Epithelial cell of esophagus (primary cell): Measurements from ENCODE around the gene SRSF4.

ENCODE experiments used
- DNase-seq: peaks from one replicate; pipeline ENCODE4 v3.0.0; 2010; ENCODE audit warnings: low read depth
- H3K4me3 ChIP-seq: 2 replicates; pipeline ENCODE4 v1.5.1; 2011; ENCODE audit warnings: mild to moderate bottlenecking, low read length, control low read depth
- CTCF ChIP-seq: IDR thresholded peaks from 2 replicates; pipeline ENCODE4 v1.5.1; 2011; ENCODE audit warnings: low read depth, mild to moderate bottlenecking, low read length, control low read depth, inconsistent platforms; ENCODE audit not compliant: insufficient read depth; ENCODE audit errors: missing control alignments

Gene SRSF4

GRCh38 chr1:29167904-29168303, 13.8 kb downstream of the SRSF4 start:
- no peak overlapping the region for H3K4me3 ChIP-seq
- DNase-seq: no peak
- no peak for TF ChIP-seq CTCF

GRCh38 chr1:29166291-29166878, 15.3 kb downstream of the SRSF4 start:
- no peak for TF ChIP-seq CTCF

GRCh38 chr1:29164588-29164987, 17.1 kb downstream of the SRSF4 start:
- DNase-seq: no peak
- TF ChIP-seq CTCF: no peak
- no peak overlapping the region for H3K4me3 ChIP-seq

More at GRCh38 chr1:29166291-29166878, 15.3 kb downstream of the SRSF4 start:
- H3K4me3 ChIP-seq: no peak overlapping the region
- no peak for DNase-seq

DNA sequence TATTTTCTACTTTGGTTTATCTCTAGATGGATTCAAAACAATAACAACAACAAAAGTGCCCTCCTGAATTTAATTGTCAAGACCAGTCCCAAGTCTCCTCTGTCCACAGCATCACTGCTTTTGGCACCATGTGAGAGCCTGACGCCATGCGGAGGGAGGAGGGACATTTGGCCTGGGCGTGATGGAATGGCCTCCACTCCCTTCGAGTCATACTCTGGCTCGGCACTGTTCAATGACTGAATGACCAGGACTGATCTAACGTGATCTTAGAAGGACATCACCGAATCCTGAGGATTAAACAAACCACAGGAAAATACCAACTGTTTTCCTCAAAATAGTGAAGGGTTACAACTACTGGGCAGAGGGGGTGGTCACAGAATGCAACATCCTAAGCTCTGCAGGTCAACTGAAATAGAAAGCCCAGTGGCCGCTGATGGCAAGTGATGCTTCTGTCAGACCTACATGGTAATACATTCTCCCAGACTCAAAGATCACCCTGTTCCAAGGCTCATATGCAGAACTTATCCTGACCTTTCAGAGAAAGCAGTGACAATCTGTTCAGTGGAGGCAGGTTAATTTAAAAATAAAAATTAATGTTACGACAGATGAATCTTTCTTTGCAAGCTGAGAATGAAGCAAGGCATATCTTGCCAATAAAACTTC, 19.1 kb downstream of the SRSF4 start:
- H3K4me3 ChIP-seq: no peak overlapping the region
- no peak for DNase-seq
- no peak for TF ChIP-seq CTCF

GRCh38 chr1:29162025-29162424, 19.7 kb downstream of the SRSF4 start:
- H3K4me3 ChIP-seq: no peak overlapping the region
- DNase-seq: no peak
- no peak for TF ChIP-seq CTCF

- DNase-seq: no peak
- TF ChIP-seq CTCF: no peak
- no peak overlapping the region for H3K4me3 ChIP-seq
Observed at GRCh38 chr1:29159773-29160172, 21.9 kb downstream of the SRSF4 start.

DNA sequence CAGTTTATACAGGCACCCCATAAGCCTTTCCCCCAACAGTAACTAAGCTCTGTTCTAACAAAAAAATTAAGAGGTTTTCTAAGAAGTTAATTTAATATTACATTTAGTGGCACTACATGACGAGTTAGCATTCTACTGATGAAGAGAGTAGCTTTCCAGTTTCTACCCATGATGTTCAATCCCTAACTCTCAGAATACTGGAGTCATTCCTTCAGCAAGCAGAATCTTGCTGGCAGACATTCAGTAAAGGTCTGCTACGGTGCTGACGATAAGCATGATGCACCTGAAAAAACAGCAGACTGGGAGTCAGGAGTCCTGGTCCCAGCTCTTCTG, 24.5 kb downstream of the SRSF4 start:
- no peak for TF ChIP-seq CTCF
- no peak for DNase-seq
- H3K4me3 ChIP-seq: no peak overlapping the region
